IPS DF 4.7 (cell line): ENCODE results near the gene C1R.
A peak's percentile ranks its signal among the peaks of the same experiment; 100 is the strongest.
"Not testable (repeated sequence)": the region's sequence is repeated elsewhere in the genome, so short reads cannot be mapped to it uniquely, and the experiment has no call there.

Source experiments
- DNase-seq: peaks from one replicate; pipeline ENCODE4 v3.0.0-alpha.2; 2013; ENCODE audit warnings: low spot score; ENCODE audit errors: extremely low read depth

The C1R gene

GRCh38 chr12:7068994-7069346 is 23.3 kb downstream of the C1R start:
- no peak for DNase-seq

GRCh38 chr12:7068240-7068993 is 23.8 kb downstream of the C1R start:
- no peak for DNase-seq

GRCh38 chr12:7067096-7067495 is 25.1 kb downstream of the C1R start:
- DNase-seq: no peak

DNA sequence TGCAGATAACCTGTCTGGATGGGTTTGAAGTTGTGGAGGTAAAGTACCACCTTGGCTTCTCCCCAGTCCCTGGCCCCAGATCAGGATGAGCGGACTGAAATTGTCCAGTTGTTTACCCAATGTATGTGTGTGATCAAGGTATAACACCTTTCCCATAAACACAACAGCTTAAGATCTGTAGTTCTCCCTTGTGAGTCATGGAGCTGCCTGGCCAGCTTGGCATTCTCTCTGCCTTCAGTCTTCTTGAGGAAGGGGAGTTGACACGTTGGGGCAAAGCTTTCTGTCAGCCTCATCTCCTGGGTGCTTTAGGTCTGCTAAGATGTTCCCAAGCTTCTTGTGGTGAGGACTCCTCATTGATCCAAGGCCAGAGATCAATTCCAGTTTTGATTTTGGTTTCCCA is 25.6 kb downstream of the C1R start:
- no peak for DNase-seq

DNA sequence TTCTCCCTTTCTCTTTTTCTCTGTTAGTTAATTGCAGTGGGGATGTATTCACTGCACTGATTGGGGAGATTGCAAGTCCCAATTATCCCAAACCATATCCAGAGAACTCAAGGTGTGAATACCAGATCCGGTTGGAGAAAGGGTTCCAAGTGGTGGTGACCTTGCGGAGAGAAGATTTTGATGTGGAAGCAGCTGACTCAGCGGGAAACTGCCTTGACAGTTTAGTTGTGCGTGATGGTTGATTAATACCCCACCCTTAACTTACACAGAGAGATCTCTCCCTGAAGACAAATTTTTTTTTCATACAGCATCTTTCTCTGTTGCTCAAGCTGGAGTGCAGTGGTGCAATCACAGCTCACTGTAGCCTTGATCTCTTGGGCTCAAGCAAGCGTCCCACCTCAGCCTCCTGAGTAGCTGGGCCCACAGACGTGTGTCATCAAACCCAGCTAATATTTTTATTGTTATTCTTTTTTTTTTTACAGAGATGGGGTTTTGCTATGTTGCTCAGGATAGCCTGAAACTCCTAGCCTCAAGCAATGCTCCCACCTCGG is 27.1 kb downstream of the C1R start:
- no peak for DNase-seq

- DNase-seq: no peak
Observed at GRCh38 chr12:7064516-7064915, 27.7 kb downstream of the C1R start.

DNA sequence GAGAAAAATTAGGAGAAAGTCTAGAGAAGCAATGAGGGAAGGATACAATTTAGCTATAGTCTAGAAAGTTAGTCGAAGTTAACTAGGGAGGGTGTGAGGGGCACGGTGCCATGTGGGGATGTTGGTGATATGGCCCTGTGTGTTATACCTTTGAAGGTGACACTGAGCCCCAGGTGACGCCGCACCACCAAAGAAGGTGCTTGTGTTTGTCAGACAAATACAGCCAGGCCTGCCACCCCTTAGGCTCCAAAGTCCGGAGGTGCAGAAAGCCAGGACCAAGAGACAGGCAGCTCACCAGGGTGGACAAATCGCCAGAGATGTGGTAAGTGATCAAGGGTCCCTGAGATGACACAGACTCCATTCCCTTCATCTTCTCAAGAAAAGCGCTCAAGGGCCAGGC is 30.6 kb downstream of the C1R start:
- no peak for DNase-seq

GRCh38 chr12:7061138-7061537 is 31.1 kb downstream of the C1R start:
- DNase-seq: no peak

DNA sequence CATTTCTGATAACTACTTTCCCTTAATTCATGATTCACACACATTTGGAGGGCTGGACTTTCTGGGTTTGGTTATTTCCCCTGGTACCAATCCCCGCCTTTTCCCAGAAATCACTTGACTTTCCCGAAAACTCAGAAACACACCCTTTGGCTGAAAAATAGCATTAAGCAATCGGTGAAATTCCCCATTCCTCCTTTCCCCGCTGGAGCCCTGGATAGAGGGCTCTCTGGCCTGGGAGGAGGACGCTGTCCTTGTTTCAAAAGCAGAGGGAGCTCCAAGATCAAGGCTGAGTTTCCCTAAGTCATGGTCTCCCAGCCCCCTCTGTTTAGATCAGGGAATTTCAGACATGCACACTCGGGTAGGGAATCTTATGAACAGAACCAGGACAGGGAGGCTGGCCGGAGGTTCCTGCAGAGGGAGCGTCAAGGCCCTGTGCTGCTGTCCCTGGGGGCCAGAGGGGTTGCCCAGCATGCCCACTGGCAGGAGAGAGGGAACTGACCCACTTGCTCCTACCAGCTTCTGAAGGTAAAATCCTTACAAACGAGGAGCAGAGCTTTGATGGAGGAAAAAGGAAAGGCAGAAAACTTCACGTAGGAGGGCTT is 31.8 kb downstream of the C1R start, which contains the start of gene C1S:
TSS of gene C1S (plus strand) at position 366 of the 602 bp plus-strand sequence. CDS start 1,195 bp downstream, outside the sequence.
- DNase-seq: peak; percentile 51

DNA sequence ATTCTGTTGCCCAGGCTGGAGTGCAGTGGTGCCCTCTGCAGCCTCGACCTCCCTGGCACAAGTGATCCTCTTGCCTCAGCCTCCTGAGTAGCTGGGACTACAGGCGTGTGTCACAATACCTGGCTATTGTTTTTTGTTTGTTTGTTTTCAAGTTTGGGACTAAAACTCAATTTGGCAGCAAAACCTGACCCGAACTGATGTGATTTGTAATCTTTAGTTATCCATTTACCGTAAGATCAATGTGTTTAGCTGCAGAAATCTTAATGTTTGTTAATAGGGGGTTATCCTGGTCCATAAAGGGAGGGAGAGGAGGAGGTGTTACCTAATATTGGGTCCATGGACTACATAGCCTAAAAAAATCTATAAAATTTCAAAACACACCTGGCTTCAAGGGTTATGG is 32.5 kb downstream of the C1R start:
- DNase-seq: no peak

GRCh38 chr12:7058850-7059395 is 33.3 kb downstream of the C1R start:
- DNase-seq: no peak

GRCh38 chr12:7058163-7058845 is 33.9 kb downstream of the C1R start:
- DNase-seq: no peak

GRCh38 chr12:7055736-7056135 is 36.5 kb downstream of the C1R start:
- not testable (repeated sequence) for DNase-seq

DNA sequence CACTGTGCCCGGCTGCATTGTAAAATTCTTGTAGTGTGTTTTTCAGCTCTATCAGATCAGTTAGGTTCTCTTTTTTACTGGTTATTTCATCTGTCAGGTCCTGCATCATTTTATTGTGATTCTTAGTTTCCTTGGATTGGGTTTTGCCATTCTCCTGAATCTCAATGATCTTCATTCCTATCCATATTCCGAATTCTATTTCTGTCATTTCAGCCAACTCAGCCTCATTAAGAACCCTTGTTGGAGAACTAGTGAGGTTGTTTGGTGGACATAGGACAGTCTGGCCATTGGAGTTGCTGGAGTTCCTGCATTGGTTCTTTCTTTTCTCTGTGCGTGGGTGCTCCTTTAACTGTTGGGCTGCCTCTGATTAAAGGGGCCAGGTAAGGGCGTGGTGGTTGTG is 37.3 kb downstream of the C1R start:
- no peak for DNase-seq

DNA sequence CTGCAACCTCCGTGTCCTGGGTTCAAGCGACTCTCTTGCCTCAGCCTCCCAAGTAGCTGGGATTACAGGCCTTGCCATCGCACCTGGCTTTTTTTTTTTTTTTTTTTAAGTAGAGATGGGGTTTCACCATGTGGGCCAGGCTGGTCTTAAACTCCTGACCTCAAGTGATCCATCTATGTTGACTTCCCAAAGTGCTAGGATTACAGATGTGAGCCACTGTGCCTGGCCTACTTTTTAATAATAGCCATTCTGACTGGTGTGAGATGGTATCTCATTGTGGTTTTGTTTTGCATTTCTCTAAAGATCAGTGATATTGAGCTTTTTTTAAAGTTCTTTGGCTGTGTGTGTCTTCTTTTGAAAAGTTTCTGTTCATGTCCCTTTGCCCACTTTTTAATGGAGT is 42.3 kb downstream of the C1R start:
- DNase-seq: not testable (repeated sequence)

DNA sequence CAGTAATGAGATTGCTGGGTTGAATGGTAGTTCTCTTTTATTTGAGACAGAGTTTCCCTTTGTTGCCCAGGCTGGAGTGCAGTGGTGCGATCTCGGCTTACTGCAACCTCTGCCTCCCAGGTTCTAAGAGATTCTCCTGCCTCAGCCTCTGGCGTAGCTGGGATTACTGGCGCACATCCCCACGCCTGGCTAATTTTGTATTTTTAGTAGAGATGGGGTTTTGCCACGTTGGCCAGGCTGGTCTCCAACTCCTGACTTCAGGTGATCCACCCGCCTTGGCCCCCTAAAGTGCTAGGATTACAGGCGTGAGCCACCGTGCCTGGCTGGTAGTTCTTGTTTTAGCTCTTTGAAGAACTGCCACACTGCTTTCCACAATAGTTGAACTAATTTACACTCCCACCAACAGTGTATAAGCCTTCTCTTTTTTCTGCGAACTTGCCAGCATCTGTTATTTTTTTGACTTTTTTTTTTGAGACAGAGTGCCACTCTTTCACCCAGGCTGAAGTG is 42.7 kb downstream of the C1R start:
- not testable (repeated sequence) for DNase-seq

DNA sequence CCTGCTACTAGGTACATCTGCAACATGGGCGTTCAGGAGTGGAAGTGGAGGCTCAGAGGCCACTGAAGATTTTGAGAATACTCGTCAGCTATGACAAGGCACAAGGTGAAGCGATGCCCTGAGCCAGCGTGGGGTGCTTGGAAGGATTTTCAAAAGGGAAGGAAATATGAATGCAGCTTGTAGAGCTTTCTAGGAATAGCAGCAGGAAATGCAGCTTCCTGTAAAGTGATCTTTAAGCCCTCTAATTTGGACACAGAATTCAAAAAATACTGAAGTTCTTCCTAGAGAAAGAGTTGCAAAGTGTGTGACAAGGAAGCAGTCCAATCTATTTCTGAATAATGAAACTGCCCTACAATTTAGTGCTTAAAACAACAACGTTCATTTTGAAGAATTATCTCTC is 44.9 kb downstream of the C1R start:
- no peak for DNase-seq

DNA sequence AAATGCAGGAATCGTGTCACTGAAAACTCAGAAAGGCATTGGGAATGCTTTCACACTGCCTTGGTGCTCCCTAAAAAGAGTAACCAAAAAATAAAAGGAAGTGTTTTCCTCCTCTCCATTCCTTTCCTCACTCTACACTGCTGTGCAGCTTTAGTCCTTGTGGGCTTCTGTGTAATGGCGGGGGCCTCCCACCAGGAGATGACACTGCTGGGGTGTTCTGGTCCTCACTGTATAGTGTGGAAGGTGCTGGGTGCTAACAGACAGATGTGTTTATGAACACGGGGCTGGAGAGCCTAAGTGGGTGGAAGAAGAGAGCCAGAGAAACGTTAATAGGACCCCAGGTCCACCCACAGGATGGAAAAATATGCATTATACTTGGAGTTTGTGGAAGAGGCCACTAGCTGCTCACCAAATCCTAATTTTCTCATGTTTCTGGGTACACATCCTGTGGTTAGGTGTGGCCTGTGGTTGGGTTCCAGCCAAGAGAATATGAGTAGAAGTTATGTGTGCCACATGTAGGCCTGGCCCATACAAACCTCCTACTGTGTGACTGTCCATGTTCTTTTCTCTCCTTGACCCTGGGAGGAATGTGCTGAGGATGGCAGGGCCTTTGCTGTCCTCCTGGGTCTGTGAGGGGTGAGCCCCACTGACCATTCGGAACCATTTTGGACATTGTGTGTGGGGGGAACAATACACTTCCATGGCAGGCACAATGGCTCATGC is 45.7 kb downstream of the C1R start:
- no peak for DNase-seq

GRCh38 chr12:7045913-7046312 is 46.3 kb downstream of the C1R start:
- DNase-seq: no peak

DNA sequence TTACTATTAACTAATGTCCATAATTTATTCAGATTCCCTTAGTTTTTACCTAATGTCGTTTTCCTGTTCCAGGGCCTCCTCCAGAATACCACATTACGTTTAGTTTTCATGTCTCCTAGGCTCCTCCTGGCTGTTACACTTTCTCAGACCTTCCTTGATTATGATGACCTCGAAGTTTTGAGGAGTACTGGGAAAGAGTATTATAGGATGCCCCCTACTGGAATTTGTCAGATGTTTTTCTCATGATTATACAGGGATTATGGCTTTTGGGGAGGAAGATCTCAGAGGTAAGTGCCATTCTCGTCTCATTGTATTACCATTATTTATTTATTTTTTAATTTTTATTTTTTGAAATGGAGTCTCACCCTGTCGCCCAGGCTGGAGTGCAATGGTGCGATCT is 49.4 kb downstream of the C1R start:
- DNase-seq: no peak

GRCh38 chr12:7039403-7039802 is 52.8 kb downstream of the C1R start:
- no peak for DNase-seq
